A673 (cell line): ENCODE measurements around the gene SPATS2L. TPM values are rescaled to one million over a fixed set of nuclear protein-coding genes. Genes with fewer than 3 reads are reported as not detected.

ENCODE experiments used
- Bru-seq: library from RNA; stranded (reverse); fragments of 400-500 nt; gene quantifications from one replicate; lab custom pipeline; 2021; lab: Mats Ljungman, UMichigan
- BruChase-seq, 2 experiments: library from RNA; stranded (reverse); fragments of 400-500 nt; gene quantifications; one replicate each; lab custom pipeline; 2021; lab: Mats Ljungman, UMichigan
- BruUV-seq: library from RNA; stranded (reverse); fragments of 400-500 nt; replicated peaks from 2 replicates; lab custom pipeline; 2021; lab: Mats Ljungman, UMichigan
- CTCF ChIA-PET: fragments of 300-600 bp; sonication (Branson Sonifier 250); formaldehyde crosslinking; loops from one replicate; lab custom pipeline; 2022; ENCODE audit warnings: antibody characterized with exemption; lab: Charles Lee
- POLR2A ChIA-PET: fragments of 300-600 bp; sonication (Branson Sonifier 250); formaldehyde crosslinking; loops from one replicate; lab custom pipeline; 2022; ENCODE audit warnings: antibody characterized with exemption; ENCODE audit not compliant: low non-redundant PET; lab: Charles Lee
- DNase-seq: peaks from one replicate; pipeline ENCODE4 v3.0.0-alpha.2; 2015; ENCODE audit warnings: low spot score
- H3K27ac ChIP-seq: fragments of 200-600 bp; sonication (generic); 2 replicates; pipeline ENCODE4 v1.5.1; 2016; ENCODE audit warnings: mixed run types, low read depth, mild to moderate bottlenecking, mixed read lengths, antibody characterized with exemption, low read length; ENCODE audit not compliant: poor library complexity, severe bottlenecking
- H3K27me3 ChIP-seq: fragments of 200-600 bp; sonication (generic); replicated peaks from 2 replicates; pipeline ENCODE4 v1.6.1; 2017; ENCODE audit warnings: mixed run types, low read depth, mild to moderate bottlenecking, mixed read lengths, antibody characterized with exemption, low read length; ENCODE audit not compliant: insufficient read depth, poor library complexity
- H3K36me3 ChIP-seq: fragments of 200-600 bp; sonication (generic); 2 replicates; pipeline ENCODE4 v1.6.1; 2016; ENCODE audit warnings: mixed run types, mild to moderate bottlenecking, mixed read lengths, antibody characterized with exemption, low read length; ENCODE audit not compliant: insufficient read depth, poor library complexity, severe bottlenecking
- H3K4me1 ChIP-seq: fragments of 200-600 bp; sonication (generic); 2 replicates; pipeline ENCODE4 v1.6.1; 2017; ENCODE audit warnings: mixed run types, mild to moderate bottlenecking, mixed read lengths, antibody characterized with exemption, low read length; ENCODE audit not compliant: insufficient read depth, poor library complexity, severe bottlenecking
- H3K4me3 ChIP-seq: fragments of 200-600 bp; sonication (generic); 2 replicates; pipeline ENCODE4 v1.5.1; 2016; ENCODE audit warnings: low read depth, mixed run types, mild to moderate bottlenecking, mixed read lengths, low read length; ENCODE audit not compliant: poor library complexity, severe bottlenecking
- H3K9me3 ChIP-seq: fragments of 200-600 bp; sonication (generic); 2 replicates; pipeline ENCODE4 v1.6.1; 2016; ENCODE audit warnings: mixed run types, low read depth, mild to moderate bottlenecking, mixed read lengths, antibody characterized with exemption, low read length; ENCODE audit not compliant: poor library complexity, severe bottlenecking
- EZH2 ChIP-seq: fragments of 200-600 bp; sonication (generic); IDR thresholded peaks from 2 replicates; pipeline ENCODE4 v1.6.1; 2017; ENCODE audit warnings: borderline replicate concordance, low read depth, mild to moderate bottlenecking, mixed read lengths, antibody characterized with exemption, low read length; ENCODE audit not compliant: poor library complexity, severe bottlenecking
- intact Hi-C: fragments of 100-400 bp; cut with micrococcal nuclease; formaldehyde crosslinking; loops from one replicate; pipeline ENCODE4 v1.10.0; 2022; ENCODE audit not compliant: unreplicated experiment
- long read RNA-seq: library from polyadenylated mRNA; stranded (forward); transcript quantifications from one replicate; pipeline ENCODE4 v2.0.0, GENCODE V29; 2022
- total RNA-seq: library from RNA; stranded (reverse); gene quantifications from 2 replicates; pipeline ENCODE4 v1.2.3, GENCODE V29; 2021
- TF ChIP-seq, protein P1 (sequence below): fragments of 300-800, 200-600 bp; sonication (generic); conservative IDR thresholded peaks from 2 replicates; pipeline ENCODE4 v1.5.1; 2017; ENCODE audit warnings: low read depth, mild to moderate bottlenecking, antibody characterized with exemption, low read length, moderate library complexity, mixed read lengths

Gene SPATS2L, protein sequence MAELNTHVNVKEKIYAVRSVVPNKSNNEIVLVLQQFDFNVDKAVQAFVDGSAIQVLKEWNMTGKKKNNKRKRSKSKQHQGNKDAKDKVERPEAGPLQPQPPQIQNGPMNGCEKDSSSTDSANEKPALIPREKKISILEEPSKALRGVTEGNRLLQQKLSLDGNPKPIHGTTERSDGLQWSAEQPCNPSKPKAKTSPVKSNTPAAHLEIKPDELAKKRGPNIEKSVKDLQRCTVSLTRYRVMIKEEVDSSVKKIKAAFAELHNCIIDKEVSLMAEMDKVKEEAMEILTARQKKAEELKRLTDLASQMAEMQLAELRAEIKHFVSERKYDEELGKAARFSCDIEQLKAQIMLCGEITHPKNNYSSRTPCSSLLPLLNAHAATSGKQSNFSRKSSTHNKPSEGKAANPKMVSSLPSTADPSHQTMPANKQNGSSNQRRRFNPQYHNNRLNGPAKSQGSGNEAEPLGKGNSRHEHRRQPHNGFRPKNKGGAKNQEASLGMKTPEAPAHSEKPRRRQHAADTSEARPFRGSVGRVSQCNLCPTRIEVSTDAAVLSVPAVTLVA
- 10.0 and 13.7 TPM in 2 replicates for total RNA-seq
- percentile 52 among the genes with signal in this experiment for Bru-seq, nascent RNA
- BruChase-seq, experiment 1, labeled RNA remaining after a 2-hour chase = percentile 42 among the genes with signal in this experiment
- BruChase-seq, experiment 2, labeled RNA remaining after a 6-hour chase = percentile 36 among the genes with signal in this experiment
- long read RNA-seq, partial matches to known transcripts = 1 of 26 reads
- long read RNA-seq, other reads (novel, unspliced or antisense) = 17 of 26 reads

DNA sequence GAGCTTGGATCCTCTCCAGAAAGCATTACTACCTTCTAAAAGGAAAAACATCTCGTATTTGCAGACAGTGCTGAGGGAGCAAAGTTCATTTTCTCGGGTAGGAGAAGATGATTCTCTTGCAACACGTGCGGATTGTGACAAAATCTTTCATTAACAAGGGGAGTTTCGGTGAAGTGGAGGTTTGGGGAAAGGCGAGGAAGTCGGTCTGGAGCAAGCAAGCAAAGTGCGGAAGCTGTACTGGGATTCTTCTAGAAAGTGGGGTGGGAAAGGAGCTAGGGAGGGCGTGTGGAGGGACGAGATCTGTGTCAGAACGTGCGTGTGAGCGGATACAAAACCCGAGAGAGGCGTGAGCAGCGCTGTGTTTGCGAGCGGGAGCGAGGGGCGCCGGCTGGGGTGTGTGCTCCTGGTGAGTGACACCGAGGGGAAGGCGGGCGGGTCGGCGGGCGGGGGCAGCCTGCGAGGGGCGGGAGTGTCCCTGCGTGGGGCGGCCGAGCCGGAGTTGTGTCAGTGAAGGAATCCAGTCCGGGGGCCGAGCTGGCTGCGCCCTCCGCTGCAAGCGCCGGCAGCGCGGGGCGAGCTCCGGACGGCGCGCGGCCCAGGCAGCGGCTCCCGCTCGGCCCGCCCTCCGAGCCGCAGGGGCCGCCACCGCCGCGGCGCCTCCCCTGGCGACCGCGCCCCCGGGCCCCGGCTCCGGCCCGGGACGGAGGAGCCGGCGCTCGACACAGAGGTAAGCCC is at the start of gene SPATS2L:
Gene SPATS2L, plus strand, starts transcription at position 498 of the 735 bp plus-strand sequence. CDS start 82,552 bp downstream, outside the sequence.
- BruUV-seq = no TSS peak
- Histone ChIP-seq H3K9me3 (no peaks in the 10 kb centered on the region), H3K4me3 (peak within 1 kb of the TSS; percentile 59), H3K4me1 (peaks cover 10% of the 10 kb centered on the region), H3K36me3 (no peaks in the 10 kb centered on the region), H3K27me3 (peaks cover 11% of the 10 kb centered on the region), H3K27ac (no peak within 1 kb of the TSS)
- CTCF ChIA-PET = interaction anchor here (0.6 kb wide), 1 partner anchor 315 kb away, joined by 3 read pairs; no protein-coding TSS in a partner anchor
- POLR2A ChIA-PET = interaction anchor here (0.5 to 0.6 kb wide), 2 partner anchors 10 to 47 kb away, joined by 6 to 8 read pairs; no protein-coding TSS in a partner anchor
- TF ChIP-seq, protein P1, sequence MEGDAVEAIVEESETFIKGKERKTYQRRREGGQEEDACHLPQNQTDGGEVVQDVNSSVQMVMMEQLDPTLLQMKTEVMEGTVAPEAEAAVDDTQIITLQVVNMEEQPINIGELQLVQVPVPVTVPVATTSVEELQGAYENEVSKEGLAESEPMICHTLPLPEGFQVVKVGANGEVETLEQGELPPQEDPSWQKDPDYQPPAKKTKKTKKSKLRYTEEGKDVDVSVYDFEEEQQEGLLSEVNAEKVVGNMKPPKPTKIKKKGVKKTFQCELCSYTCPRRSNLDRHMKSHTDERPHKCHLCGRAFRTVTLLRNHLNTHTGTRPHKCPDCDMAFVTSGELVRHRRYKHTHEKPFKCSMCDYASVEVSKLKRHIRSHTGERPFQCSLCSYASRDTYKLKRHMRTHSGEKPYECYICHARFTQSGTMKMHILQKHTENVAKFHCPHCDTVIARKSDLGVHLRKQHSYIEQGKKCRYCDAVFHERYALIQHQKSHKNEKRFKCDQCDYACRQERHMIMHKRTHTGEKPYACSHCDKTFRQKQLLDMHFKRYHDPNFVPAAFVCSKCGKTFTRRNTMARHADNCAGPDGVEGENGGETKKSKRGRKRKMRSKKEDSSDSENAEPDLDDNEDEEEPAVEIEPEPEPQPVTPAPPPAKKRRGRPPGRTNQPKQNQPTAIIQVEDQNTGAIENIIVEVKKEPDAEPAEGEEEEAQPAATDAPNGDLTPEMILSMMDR = no peak
- TF ChIP-seq EZH2 = no peak
- intact Hi-C loops = loop anchor here (5.0 kb wide), 2 partner anchors 176 to 324 kb away; no protein-coding TSS in a partner anchor
- DNase-seq = peak; percentile 60

DNA sequence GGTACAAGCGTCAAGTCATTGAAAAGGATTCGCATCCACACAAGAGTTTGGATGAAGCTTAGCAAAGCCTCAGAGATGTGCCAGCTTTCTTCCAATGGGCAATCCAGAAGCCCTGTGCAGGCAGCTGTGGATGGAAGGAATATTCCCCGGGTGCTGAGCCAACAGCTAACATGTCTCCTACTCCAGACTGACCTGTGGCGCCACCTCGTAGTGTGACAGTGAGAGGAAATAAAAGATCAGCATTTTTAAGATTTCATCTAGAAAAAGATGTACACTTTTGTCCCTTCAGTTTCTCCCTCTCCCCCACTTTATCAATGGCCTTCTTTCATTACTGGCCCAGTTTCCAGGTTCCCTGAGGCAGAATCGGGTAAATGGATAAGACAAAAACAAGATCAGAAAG is 48.9 kb upstream of the SPATS2L start:
- TF ChIP-seq EZH2 = no peak
- TF ChIP-seq, protein P1 = no peak
- intact Hi-C loops = no loop called here
- Histone ChIP-seq H3K27ac (no peak overlapping the region), H3K4me3 (no peak overlapping the region), H3K36me3 (no peaks in the 10 kb centered on the region), H3K9me3 (no peaks in the 10 kb centered on the region), H3K4me1 (no peaks in the 10 kb centered on the region), H3K27me3 (peaks cover 4% of the 10 kb centered on the region)
- no peak for DNase-seq
- no TSS peak for BruUV-seq
- POLR2A ChIA-PET = no interaction called here
- CTCF ChIA-PET = no interaction called here

DNA sequence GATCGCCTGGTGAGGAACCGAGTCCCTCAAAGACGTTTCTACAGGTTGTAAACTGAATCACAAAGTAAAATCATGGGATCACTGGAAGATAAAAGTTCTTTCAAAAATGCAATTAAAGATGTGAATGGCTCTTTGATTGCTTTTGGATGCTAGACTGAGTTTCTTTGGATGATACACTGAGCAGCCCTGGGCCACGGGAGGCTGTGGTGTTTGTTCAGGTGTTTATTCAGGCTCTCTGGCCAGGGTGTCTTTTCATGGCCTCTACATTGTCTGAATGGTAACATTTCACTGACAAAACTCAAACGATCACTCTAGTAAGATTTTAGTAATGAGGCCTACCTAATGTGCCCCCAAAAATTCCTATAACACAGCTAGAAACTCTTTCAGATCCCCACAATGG is 48.4 kb upstream of the SPATS2L start:
- CTCF ChIA-PET = no interaction called here
- Histone ChIP-seq H3K27ac (no peak overlapping the region), H3K4me1 (no peaks in the 10 kb centered on the region), H3K9me3 (no peaks in the 10 kb centered on the region), H3K36me3 (no peaks in the 10 kb centered on the region), H3K4me3 (no peak overlapping the region), H3K27me3 (peaks cover 4% of the 10 kb centered on the region)
- POLR2A ChIA-PET = no interaction called here
- no peak for TF ChIP-seq EZH2
- TF ChIP-seq, protein P1 = no peak
- intact Hi-C loops = no loop called here
- DNase-seq = no peak
- BruUV-seq = no TSS peak
